Mesenteric fat pad (tissue), 1 donor: Measurements from ENCODE around the gene PELI2. TPM values are rescaled to one million over a fixed set of nuclear protein-coding genes. Genes with fewer than 3 reads are reported as not detected.
A peak's percentile ranks its signal among the peaks of the same experiment; 100 is the strongest.

ENCODE experiments used
- DNase-seq: peaks from one replicate; pipeline ENCODE4 v3.0.0-alpha.2; 2020; ENCODE audit warnings: low spot score
- long read RNA-seq: library from polyadenylated mRNA; unstranded; transcript quantifications from one replicate; pipeline ENCODE4 v2.0.0, GENCODE V29; 2020
- total RNA-seq: library from RNA; stranded (reverse); fragmentation: NEBNext Ultra II Directional; extraction: Animal tissue kit (Norgen Biotek cat#: 25700); gene quantifications from one replicate; pipeline ENCODE4 v1.2.1, GENCODE V29; 2021
- donor health status: DM: yes; HTN: yes; CAD: no.

PELI2 gene, protein sequence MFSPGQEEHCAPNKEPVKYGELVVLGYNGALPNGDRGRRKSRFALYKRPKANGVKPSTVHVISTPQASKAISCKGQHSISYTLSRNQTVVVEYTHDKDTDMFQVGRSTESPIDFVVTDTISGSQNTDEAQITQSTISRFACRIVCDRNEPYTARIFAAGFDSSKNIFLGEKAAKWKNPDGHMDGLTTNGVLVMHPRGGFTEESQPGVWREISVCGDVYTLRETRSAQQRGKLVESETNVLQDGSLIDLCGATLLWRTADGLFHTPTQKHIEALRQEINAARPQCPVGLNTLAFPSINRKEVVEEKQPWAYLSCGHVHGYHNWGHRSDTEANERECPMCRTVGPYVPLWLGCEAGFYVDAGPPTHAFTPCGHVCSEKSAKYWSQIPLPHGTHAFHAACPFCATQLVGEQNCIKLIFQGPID
- 7.3 TPM for total RNA-seq
- long read RNA-seq, partial matches to known transcripts: 0 of 9 reads
- long read RNA-seq, other reads (novel, unspliced or antisense): 9 of 9 reads

DNA sequence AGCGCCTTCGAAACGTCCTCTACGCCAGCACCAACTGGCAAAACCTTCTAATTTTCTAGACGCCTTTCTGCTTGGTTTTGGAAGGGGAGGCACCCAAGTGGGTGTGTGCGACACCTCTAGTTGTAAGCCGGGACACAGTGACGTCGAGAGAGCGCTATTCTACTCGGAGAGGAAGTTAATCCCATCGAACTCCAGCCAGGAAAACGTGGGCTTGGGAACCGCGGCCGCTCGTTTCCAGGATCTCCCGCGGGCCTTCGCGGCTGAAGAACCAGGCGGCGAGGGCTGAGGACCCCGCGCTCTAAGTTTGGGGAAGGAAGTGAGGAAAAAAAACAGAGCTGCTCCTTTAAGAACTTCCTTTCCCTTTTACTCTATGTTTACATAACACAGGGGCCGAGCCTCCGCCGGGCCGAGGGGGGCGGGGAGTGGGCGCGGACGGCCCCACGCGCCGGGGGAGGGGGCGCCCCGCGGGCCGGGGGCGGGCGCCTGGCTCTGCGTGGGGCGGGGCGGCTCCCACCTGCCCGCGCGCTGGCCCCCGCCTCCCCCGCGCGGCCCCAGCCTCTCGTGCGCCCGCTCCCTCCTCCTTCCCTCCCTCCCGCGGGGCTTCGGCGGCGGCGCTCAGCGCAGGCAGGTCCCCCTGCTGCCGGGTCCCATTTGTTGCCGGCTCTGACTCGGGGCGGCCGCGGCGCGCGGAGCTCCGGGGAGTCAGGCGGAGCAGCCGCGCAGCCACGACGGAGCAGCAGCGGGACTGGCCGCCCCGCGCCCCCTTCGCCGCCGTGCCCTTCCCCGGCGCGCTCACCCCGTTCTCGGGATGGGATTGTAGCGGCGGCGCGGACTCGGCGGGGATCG, at the start of gene PELI2:
PELI2 (plus strand) TSS at position 647 of the 846 bp plus-strand sequence. CDS start 250 bp downstream, outside the sequence.
- DNase-seq: peak; percentile 95

GRCh38 chr14:56073799-56074198, 44.4 kb upstream of the PELI2 start:
- no peak for DNase-seq

DNA sequence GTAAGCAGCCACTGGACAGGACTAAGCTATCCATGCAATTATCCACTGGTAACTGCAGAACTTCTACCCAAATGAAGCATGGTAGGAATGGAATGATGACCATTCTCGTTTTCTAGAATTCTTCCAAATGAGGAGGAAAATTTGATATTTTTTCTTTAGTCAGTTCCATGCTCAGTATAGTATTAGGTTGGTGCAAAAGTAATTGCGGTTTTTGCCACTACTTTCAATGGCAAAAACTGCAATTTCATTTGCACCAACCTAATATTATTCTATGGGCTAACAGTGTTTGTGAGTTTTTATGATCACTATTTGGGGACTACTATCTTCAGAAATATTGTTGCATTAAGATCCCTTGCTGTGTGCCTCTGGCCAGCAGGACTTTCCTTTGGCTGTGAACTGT, 42.9 kb upstream of the PELI2 start:
- no peak for DNase-seq

- no peak for DNase-seq
Observed at GRCh38 chr14:56081139-56081538, 37.1 kb upstream of the PELI2 start.

DNA sequence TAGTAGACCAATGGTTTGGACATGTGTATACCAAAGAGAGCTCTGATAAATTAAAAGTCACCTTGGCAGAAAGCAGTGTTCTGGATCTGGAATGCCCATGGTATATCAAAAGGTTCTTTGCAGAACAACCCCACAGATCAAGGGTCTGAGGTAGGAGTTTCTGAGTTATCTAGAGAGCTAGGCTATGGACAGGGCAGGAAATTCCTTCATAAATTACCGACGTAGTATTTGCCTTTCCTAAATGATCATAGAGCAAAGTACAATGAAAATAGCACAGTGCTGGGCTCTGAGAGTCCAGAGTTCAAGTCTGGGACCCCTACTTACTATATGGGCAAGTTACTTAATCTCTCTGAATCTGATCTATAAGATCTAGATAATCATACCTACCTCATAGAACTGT, 35.3 kb upstream of the PELI2 start:
- no peak for DNase-seq

- DNase-seq: no peak
Observed at GRCh38 chr14:56085471-56085870, 32.7 kb upstream of the PELI2 start.

GRCh38 chr14:56087671-56088471, 30.3 kb upstream of the PELI2 start:
- no peak for DNase-seq

DNA sequence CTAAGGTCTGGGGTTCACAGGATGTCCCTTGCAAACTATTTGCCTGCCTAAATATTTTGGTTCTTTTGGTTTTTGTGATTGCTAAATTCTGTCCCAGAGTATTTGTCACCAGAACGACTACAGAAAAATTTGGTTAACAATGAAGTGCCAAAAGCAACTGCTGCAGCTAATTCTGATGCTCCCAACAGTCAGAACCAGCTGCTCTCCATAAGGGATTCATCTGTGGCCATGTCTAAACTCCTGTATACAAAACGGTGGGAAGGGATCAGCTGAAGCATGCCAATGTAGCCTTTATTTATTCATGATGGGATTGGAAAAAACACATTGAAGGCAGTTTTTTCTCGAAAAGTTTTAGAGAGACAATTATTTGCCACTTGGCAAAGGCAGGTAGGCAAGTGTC, 29.3 kb upstream of the PELI2 start:
- DNase-seq: no peak

DNA sequence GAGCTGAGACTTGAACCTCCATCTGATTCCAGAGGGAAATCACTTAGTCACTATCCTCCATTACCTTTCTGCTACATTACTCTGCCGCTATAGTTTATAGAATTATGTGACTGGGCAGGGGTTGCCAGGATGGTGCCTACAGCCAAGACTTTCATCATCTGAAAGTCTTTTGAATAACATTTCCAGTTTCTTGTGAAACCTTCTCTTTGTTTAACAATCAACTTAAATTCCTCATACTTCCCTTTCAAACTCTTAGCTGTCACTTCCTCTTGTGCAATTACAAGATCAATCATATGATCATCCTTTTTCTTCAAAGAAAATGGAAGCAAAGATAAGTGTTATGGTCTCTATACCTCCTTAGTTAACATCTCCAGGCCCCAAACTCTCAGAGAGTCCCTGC, 25.4 kb upstream of the PELI2 start:
- no peak for DNase-seq

DNA sequence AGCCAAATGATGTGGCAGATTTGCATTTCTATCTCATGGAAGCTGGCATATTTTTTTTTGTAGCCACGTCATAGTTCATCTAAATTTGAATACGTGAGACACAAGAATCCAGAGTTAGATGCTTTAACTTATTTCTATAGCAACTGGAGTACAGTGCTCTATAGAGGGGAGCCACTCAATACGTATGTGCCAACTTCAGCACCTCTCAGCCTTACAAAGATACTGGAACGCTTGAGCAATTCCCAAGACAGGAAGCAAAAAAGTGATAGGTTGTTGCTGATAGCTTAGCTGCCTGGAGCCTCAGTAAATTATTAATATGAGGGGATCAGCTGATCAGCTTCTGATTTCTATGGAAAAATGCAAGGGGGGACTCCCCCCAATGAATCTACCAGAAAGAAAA, 24.1 kb upstream of the PELI2 start:
- DNase-seq: no peak

DNA sequence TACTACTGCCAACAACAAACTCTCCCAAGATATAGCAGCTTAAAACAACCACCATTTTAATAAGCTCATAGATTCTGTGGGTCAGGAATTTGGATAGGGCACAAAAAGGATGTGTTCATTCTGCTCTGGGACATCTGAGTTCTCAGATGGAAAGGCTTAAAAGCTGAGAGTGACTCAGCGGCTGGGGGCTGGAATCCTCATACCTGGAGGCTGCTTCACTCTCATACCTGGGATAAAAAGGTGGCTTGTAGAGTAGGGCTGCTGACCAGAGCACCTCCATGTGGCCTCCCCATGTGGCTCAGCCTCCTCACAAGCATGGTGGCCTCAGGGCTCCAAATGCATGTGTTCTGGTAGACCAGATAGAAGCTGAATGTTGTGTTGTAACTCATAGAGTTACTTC, 20.2 kb upstream of the PELI2 start:
- DNase-seq: no peak

DNA sequence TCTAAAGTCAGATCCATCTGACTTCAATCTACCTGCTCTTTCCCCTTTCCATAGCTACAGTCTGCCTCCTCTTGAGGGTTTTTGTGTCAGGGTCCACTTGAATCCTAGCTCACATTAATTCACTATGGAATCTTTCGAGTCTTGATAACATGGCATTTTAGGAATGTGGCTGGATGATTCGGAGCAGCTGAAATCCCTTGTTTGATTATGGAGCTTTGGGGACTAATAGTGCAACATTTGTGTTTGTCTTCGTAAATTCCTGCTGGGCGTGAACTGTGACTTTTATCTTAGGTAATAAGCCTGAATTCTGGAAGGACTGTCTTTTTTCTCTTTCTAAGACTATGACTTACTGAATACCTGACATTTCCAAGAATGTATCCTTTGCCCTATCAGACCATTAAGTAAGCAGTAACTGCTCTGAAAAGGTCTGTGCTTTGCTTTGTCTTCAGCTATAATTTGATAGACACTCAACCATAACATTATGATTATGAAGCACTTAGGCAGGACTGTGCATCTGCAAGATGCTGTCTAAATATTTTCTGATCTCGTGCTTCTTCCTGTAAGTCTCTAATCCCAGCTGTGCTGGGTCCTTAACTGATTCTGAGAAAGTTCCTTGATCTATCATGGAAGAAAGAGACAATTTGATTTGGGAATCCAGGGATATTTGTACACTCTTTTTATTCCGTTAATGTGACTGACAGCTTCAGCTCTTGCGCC, 19.0 kb upstream of the PELI2 start:
- DNase-seq: no peak

- DNase-seq: no peak
Observed at GRCh38 chr14:56100556-56100955, 17.7 kb upstream of the PELI2 start.

DNA sequence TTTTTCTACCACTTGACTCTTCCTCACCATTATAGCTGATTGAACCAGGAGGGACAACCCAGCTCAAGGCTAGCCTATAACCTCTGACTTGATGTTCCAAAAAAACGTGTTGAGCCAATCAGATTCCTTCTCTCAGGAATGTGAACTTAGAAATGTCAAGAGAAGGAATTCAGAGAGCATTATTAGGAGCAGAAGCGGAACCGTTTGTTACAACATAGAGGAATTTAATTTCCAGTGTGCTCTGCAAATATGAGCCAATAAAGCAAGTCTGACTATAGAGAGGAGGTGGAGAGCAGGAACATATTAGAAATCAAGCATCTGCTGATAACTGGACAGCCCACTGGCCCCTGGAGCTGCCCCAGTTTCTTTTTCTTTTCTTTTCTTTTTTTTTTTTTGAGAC, 15.3 kb upstream of the PELI2 start:
- no peak for DNase-seq

GRCh38 chr14:56107615-56108014, 10.6 kb upstream of the PELI2 start:
- no peak for DNase-seq

- no peak for DNase-seq
Observed at GRCh38 chr14:56108057-56108456, 10.2 kb upstream of the PELI2 start.

GRCh38 chr14:56112781-56113180, 5.4 kb upstream of the PELI2 start:
- no peak for DNase-seq

GRCh38 chr14:56115334-56115870, 2.8 kb upstream of the PELI2 start:
- no peak for DNase-seq

DNA sequence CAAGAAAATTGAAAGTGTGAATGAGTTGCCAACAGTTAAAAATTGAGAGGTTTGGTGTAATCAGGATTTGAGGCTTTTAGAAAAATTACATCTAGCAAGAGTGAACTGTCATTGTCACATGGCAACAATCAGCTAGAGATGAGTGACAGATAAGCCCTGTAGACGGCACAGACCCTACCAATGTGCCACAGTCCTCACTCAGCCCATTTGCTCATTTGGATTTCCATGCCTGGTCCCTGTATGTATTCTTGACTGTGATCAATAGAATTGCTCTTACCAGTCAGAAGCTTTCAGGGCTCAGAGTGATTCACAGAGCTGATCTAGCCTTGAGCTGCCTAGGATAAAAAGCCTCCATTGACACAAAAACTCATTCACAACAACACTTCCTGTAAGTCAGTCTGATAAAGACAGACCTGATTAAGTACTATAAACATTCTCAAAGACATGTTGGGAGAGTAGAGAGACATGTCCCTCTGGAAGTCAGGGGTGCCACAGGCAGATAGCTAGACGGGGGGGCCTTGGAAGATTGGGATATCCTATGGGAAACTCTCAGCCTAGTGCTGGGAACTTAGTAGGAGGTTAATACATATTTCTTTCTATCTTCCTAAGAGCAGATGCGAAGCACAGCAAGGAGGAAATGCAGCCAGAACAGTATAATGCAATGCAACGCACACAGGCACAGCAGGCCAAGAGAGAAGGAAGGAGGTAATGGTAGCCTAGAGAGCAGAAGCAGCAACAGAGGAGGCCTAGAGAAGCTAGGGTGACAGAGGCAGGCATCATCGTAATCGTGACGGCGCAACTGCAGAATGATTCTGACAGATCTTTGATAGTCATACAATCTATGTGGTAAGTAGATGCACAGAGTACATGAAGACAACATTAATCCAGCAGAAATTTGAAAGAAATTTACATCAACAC, 2.0 kb upstream of the PELI2 start:
- no peak for DNase-seq
